LNCaP clone FGC (cell line): ENCODE results near the gene RERGL.
"Not testable (repeated sequence)": the region's sequence is repeated elsewhere in the genome, so short reads cannot be mapped to it uniquely, and the experiment has no call there.

Experiments
- DNase-seq: peaks from one replicate; pipeline ENCODE4 v3.0.0-alpha.2; 2011; ENCODE audit warnings: low read depth
- H3K4me3 ChIP-seq: 2 replicates; pipeline ENCODE4 v1.5.1; 2011; ENCODE audit warnings: mild to moderate bottlenecking, low read depth, low read length, control low read depth
- TF ChIP-seq, protein P1 (sequence below): IDR thresholded peaks from 2 replicates; pipeline ENCODE4 v1.5.1; 2012; ENCODE audit warnings: mild to moderate bottlenecking; ENCODE audit not compliant: control insufficient read depth, insufficient read depth; ENCODE audit errors: extremely low read depth

The RERGL gene

DNA sequence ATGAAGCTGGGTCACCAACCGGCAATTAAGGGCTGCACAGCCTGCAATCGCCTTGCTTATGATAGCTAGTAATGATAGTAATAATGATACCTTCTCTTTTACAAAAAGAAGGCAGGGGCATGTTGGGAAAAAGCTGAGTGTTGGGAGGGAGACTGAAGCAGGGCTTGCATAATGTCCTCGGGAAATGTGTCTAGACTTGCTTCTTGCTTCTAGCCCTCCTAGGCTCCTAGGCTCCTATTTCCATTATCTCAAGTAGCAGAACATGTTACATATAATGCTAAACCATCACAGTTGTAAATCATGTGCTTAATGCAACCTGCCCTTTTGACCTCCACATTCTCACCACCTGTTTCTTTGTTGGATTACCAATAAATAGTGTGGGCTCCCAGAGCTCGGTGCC lies 18.7 kb downstream of the RERGL start:
- H3K4me3 ChIP-seq: no peak overlapping the region
- no peak for DNase-seq
- TF ChIP-seq, protein P1, sequence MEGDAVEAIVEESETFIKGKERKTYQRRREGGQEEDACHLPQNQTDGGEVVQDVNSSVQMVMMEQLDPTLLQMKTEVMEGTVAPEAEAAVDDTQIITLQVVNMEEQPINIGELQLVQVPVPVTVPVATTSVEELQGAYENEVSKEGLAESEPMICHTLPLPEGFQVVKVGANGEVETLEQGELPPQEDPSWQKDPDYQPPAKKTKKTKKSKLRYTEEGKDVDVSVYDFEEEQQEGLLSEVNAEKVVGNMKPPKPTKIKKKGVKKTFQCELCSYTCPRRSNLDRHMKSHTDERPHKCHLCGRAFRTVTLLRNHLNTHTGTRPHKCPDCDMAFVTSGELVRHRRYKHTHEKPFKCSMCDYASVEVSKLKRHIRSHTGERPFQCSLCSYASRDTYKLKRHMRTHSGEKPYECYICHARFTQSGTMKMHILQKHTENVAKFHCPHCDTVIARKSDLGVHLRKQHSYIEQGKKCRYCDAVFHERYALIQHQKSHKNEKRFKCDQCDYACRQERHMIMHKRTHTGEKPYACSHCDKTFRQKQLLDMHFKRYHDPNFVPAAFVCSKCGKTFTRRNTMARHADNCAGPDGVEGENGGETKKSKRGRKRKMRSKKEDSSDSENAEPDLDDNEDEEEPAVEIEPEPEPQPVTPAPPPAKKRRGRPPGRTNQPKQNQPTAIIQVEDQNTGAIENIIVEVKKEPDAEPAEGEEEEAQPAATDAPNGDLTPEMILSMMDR: no peak

DNA sequence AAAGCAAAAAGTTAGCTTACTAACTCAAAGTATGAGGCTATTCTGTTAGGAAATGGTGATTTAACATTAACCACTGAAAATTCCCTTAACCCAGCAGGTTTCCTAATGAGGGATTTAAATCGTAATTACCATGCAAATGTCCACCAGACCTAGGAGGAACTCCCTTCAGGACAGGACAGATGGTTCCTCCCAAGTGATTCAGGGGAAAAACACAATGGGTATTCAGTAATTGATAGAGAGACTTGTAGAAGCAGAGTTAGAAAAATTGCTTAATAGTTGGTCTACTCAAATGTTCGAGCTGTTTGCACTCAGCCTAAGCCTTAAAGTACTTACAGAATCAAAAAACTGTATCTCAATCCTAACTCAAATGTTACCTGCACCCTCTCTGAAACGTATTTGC lies 21.6 kb downstream of the RERGL start:
- no peak for DNase-seq
- TF ChIP-seq, protein P1: no peak
- no peak overlapping the region for H3K4me3 ChIP-seq

DNA sequence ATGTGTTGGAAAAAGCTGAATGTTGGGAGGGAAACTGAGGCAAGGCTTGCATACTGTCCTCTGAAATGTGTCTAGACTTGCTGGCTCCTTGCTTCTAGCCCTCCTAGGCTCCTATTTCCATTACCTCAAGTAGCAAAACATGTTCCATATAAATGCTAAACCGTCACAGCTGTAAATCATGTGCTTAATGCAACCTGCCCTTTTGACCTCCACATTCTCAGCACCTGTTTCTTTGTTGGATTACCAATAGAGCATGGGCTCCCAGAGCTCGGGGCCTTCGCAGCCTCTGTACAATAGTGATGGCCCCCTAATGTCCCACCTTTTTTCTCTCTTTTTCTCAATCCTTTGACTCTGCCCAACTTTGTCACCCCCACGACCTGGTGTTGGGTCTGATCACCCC lies 23.3 kb downstream of the RERGL start:
- TF ChIP-seq, protein P1: no peak
- no peak overlapping the region for H3K4me3 ChIP-seq
- no peak for DNase-seq

DNA sequence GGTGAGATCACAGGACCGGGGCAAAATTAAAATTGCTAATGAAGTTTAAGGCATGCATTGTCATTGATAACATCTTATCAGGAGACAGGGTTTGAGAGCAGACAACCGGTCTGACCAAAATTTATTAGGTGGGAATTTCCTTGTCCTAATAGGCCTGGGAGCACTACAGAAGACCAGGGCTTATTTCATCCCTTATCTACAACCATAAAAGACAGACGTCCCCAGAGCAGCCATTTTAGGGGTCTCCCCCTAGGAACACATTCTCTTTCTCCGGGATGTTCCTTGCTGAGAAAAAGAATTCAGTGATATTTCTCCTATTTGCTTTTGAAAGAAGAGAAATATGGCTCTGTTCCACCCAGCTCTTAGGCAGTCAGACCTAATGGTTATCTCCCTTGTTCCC lies 27.1 kb downstream of the RERGL start:
- not testable (repeated sequence) for H3K4me3 ChIP-seq, DNase-seq

DNA sequence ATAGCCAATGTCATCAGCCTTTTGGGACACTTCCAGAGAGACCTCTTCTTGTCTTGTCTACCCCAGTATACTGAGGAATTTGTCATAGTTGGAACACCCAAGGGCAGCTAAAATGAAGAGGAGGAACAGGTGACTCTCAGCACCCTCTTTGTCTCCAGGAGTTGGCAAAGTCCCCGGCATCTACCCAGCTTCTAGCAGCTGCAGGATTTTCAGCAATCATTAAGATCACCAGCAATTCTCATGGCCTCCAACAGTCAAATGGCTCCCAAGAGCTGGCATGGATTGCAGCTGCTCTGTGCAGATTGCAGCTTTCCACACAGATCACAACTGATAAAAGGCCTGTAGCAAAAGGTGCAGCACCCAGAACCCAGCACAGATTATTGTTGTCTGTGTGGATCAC lies 32.9 kb downstream of the RERGL start:
- TF ChIP-seq, protein P1: no peak
- H3K4me3 ChIP-seq: no peak overlapping the region
- no peak for DNase-seq

DNA sequence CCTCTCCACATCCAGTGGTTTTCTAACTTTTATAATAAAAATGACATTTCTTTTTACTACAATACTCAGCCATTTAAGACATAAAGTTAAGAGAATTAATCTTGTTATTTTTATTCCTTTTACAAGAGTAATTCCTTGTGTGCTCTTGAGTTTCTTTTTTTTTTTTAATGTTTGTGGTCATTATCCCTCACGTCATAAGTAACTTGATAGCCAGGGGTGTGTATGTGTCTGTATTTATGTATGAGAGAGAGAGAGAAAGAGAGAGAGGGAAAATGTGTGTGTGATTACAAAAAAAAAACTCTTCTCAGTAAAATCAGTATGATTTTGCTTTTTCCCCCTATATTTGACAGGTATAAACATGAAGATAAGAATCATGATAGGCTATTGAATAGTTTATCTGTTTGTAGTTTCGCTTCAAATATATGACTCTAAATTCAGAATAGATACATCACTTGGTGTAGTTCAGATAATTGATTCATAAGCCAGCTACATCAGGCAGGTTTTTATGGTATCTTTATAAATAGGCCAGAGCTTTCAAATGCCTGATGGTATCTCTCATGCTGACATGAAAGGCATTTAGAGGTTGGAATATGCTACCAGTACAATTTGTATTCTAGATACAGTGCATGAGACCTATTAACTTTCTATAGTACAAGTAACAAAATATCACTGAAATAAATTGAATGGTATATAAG lies 34.9 kb downstream of the RERGL start:
- no peak for DNase-seq
- TF ChIP-seq, protein P1: no peak
- H3K4me3 ChIP-seq: no peak overlapping the region

DNA sequence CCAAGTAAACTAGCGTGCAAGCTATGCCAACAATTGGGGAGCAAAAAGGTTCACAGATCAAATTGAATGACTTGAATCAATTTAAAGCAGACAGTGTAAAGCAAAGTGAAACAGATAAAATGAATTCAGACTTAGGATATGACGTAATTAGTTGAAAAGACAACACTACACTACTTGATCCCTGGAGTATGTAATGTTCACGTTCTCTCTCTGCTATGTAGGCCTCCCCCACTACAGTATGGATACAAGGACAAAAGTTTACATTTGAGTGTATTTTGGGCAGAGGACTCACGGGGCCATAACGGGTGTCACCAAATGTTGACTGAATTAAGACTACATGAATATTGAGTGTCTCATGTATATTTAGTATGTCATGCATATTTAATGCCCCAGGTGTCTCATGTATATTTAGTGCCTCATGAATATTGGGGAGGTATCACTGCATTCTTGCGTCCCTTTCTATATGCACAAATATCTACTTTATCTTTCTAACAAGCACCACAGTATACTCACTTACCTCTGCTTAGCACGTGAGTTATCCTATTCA lies 44.5 kb downstream of the RERGL start:
- no peak for DNase-seq
- H3K4me3 ChIP-seq: no peak overlapping the region
- TF ChIP-seq, protein P1: no peak

DNA sequence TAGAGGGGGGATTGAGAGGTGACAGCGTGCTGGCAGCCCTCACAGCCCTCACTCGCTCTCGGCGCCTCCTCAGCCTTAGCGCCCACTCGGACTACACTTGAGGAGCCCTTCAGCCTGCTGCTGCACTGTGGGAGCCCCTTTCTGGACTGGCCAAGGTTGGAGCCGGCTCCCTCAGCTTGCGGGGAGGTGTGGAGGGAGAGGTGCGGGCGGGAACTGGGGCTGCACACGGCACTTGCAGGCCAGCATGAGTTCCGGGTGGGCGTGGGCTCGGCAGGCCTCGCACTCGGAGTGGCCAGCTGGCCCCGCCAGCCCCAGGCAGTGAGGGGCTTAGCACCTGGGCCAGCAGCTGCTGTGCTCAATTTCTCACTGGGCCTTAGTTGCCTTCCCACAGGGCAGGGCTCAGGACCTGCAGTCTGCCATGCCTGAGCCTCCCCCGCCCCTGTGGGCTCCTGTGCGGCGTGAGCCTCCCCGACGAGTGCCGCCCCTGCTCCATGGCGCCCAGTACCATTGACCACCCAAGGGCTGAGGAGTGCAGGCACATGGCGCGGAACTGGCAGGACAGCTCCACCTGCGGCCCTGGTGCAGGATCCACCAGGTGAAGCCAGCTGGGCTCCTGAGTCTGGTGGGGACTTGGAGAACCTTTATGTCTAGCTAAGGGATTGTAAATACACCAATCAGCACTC lies 49.8 kb downstream of the RERGL start:
- H3K4me3 ChIP-seq, DNase-seq: not testable (repeated sequence)
